COLO829 (cell line): ENCODE data around the gene PCSK6.
A peak's percentile ranks its signal among the peaks of the same experiment; 100 is the strongest.

ENCODE experiments used
- DNase-seq: peaks from one replicate; pipeline ENCODE4 v3.0.0; 2012; ENCODE audit warnings: low spot score

Gene PCSK6

DNA sequence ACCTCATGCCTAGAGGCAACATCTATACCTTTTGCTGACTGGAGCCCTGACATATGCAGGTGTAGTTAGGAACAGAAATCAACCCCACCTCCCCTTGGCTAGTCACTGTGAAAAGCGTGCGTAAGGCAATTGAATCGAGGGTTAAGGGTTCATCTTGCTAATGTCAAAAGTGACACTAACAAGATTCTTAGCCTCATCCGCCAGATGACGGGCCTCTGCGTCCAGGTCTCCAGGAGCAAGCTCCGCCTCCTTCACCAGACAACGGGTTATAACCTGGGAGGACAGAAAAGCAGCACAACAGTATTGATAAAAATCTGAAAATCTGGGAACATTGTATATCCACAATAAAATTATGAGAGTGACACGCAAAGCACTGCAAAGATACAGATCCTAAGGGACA lies 216.9 kb downstream of the PCSK6 start:
- DNase-seq, result no peak

GRCh38 chr15:101269479-101270223 lies 219.9 kb downstream of the PCSK6 start:
- no peak for DNase-seq

DNA sequence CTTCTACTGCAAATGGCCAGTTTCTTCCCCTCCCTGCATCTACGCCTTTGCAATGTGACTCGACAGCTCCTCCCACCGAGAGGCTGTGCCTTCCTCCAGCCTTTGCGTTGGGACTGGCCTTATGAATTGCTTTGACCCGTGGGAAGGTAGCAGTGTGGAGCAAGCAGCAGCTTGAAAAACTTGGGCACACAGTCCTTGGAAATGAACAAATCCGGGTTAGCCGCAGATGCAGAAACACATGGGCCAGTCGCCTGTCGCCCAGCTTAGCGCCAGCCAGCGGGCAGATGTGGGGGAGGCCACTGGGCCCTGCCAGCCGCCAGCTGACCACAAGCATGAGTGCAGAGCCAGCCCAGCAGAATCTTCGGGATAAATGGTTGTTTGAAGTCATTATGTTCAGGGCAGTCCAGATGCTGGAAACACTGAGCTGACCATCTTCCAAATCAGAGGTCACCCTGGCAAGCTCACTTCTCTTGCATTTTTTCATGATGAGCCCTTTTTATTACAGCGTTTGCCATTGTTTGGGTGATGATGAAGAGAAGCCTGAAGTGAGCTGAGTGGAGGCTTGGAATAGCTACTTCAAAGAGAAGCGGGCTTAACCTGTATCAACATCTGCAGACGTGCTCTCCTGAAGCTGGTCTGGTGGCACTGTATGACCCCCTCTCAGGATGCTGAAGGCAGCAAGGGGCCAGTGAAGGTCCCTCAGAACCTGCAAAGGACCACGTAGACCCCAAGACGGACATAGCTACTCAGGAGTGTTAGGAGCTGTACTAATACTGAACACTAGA lies 222.0 kb downstream of the PCSK6 start:
- no peak for DNase-seq

DNA sequence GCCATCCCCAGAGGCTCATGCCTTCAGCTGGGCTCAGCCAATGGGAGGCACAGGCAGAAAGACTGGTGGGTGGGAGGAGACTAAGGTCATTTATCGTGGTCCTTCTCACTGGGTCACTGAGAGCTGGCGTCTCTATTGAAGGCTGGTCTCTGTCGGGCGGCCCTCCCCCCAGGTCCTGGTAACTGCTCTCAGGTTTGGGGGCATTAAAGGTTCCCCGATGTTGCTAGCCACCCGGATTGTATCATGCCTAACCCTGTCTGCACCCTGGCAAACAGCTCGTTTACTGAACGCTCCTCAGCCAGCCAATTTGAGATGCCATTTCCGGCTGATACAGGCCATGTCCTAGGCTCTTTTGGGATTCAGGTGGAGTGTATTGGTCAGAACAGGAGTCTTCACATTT lies 222.7 kb downstream of the PCSK6 start:
- no peak for DNase-seq

DNA sequence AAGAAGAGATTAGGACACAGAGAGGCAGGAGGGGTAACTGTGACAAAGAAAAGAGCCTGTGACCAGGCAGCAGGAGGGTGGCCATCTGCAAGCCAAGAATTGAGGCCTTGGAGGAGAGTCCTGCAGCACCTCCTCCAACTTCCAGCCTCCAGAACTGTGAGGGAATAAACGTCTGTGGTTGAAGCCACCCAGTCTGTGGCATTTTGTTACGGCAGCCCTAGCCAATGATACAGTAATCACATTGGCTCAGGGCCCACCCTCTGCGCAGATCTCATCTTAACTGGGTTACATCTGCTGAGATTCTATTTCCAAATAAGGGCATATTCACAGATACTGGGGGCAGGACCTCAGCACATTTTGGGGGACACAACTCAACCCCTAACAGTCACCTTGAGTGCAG lies 223.5 kb downstream of the PCSK6 start:
- DNase-seq, result no peak

DNA sequence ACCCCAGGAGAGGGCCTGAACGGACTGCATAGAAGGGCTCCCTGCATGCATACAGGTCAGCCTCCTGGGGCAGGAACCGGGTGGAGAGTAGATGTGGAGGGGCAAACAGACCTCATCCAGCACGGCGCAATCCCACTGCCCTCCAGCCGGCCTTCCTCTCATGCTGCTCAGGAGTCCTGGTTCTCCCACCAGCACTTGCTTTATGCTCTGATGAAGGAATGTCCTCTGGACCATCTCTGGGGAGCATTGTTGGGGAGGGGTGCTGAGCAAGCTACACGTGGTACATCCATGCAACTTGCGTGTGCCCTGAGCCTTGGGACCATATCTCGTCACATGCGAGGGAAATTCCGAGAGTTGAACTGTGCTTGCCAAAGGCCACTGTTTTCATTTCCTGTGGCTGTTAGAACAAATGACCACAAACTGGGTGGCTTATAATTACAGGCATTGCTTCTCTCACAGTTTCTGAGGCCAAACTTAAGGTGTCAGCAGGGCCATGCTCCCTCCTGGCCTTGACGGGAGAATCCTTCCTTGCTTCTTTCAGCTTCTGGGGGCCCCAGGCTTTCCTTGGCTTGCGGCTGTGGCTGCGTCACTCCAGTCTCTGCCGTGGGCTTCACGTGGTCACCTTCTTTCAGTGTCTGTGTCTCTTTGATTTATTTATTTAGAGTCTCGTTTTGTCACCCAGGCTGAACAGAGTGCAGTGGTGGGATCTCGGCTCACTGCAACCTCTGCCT lies 224.4 kb downstream of the PCSK6 start:
- DNase-seq, result no peak

DNA sequence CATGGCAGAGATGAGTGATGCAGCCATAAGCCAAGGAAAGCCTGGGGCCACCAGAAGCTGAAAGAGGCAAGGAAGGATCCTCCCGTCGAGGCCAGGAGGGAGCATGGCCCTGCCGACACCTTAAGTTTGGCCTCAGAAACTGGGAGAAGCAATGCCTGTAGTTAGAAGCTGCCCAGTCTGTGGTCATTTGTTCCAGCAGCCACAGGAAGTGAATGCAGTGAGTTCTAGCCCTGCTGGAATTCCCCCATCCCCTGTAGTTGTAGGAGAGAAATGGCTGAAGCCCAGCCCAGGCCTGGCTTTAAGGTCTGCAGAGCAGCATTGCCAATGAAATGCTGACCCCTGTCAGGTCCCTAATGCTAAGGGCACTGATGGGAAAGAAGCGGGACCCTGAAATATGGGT lies 225.5 kb downstream of the PCSK6 start:
- DNase-seq, result no peak

GRCh38 chr15:101262551-101262950 lies 227.0 kb downstream of the PCSK6 start:
- no peak for DNase-seq

DNA sequence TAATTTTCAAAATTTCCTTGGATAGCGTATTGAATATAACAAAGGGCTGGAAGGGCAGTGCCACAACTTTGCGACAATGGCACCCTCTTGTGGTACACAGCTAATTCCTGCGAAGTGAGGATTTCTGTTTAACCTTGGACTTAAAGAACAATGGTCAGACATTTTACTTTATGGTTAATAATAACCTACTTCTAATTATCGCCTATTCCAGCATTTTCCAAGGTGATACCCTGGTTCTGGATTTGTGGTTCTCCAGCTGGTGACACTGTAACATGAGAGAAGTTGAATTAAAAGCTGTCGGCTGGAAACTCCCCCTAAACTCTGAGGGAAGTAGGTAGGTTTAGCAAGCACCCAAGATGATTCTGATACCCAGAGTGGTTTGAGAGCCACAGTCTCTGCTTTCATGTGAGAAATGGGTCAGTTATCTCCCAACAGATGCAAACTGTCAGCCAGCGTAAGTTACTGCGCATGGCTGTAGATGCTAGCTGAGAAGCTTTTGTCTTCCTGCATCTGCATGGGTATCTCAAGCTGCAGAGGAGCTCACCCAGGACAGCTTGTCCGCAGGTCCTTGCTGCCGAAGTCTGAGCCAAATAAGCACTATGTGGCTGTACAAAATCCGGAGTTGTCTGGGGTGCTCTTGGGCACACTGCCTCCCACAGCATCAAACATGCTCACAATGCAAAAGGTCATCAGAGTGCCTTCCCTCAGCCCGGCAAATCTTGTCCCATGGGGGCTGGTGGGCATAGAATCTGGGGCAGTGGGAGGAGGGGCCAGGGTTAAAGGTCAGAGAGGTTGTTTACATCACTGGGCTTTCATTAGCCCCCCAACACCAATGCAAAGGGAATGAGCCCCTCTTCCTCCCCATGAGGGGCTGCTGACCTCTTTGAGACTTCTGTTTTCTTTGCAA lies 231.0 kb downstream of the PCSK6 start:
- peak; percentile 77 for DNase-seq

DNA sequence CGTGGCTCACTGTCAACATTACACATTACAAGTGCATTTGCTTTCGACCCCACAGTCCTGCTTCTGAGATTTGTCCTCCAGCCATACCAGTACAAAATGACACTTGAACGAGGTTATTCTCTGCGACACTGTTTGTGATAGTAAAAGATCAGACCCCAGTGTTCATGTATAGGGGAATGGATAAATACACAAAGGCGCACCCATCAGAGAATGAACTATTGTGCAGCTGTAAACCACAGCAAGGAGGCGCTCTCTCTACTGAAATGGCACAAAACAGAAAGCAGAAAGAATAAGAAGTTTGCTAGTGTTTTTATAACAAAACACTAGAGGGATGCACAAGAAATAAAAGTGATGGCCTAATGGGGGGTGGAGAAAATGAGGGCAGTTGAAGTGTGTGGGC lies 232.8 kb downstream of the PCSK6 start:
- DNase-seq, result no peak

GRCh38 chr15:101255615-101256241 lies 233.8 kb downstream of the PCSK6 start:
- no peak for DNase-seq

DNA sequence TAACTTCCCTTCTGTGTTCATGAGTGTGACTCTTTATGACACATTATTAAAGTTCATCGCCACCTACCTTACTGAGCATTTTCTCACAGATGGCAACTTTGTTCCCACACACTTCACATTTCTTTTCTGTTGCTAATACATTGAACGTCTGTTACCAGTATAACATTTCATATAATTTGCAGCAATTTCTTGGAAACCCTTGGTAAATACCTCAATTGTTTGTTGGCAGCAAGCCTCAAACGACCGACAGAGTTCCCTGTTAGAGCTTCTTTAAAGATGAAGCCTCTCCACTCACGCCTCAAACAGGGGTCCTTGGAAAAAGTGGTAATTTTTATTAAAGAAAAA lies 234.5 kb downstream of the PCSK6 start:
- no peak for DNase-seq

DNA sequence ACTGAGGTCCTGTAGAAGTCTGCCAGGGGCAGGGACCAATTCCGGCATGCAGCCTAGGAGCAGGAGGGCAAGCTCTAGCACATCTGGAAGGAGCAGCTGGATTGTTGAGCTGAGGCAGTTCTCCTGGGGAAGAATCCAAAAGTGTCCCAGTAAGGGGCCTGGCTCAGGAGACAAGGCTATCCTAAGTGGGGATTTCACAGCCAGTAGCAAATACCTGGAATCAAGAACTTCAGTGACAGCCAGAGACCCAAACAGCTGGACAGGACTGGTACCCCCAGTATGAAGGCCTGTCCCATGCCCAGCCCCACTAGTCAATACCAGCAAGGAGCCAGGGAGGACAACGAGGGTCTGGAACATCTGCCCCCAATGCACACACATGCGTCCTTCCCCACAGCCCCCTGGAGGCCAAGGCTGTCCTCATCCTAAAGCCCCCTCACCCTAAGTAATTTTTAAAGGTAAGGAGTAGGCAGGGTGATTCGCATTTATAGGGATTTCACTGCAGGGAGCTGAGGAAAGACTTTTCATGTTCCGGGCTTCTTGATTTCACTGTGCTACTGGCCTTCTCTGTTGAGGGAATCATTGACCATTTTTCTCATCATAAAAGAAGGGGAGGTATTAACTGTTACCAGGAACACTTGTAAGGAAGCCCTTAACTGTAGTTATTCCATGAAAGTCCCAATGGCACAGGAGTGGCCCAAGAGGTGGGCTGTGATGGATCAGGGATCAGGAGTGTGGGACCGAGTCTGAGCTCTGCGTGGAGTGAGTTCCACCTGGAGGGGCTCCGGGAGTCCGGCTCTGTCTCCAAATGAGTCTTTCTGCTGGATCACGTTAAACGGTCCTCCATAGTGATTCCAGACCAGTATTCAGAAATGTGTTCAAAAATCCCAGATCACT lies 235.1 kb downstream of the PCSK6 start:
- DNase-seq, result no peak
